SU-DHL-6 (cell line): Measurements from ENCODE around the gene OR10AG1.

Experiments
- EZH2phosphoT487 ChIP-seq: fragments of 200-600 bp; sonication (generic), shearing (Covaris generic); conservative IDR thresholded peaks from 2 replicates; pipeline ENCODE4 v1.6.1; 2018; ENCODE audit warnings: mild to moderate bottlenecking, antibody characterized with exemption, low read length, moderate library complexity, mixed read lengths
- TF ChIP-seq, protein P1 (sequence below): fragments of 200-600 bp; sonication (generic); IDR thresholded peaks from one replicate; pipeline ENCODE4 v1.5.1; 2017; ENCODE audit warnings: antibody characterized with exemption, mild to moderate bottlenecking, low read length, moderate library complexity; ENCODE audit not compliant: insufficient read depth, poor library complexity, severe bottlenecking

DNA sequence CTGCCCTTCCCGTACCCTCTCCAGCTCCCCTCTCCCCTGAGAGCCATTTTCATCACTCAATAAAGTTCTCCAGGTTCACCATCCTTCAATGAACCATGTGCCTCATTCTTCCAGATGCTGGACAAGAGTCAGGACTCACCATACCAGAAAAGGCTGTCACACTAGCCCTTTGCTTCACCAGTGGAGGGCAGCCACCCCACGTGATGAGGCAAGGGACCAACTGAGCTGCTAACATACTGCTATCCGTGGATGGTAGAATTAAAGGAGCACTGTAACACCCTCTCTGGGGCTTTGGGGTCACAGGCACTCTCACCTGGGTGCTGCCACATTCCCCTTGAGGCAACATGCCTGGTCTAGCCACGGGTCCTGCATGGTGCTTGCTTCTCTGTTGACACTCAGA, 20.4 kb downstream of the OR10AG1 start:
- TF ChIP-seq, protein P1, sequence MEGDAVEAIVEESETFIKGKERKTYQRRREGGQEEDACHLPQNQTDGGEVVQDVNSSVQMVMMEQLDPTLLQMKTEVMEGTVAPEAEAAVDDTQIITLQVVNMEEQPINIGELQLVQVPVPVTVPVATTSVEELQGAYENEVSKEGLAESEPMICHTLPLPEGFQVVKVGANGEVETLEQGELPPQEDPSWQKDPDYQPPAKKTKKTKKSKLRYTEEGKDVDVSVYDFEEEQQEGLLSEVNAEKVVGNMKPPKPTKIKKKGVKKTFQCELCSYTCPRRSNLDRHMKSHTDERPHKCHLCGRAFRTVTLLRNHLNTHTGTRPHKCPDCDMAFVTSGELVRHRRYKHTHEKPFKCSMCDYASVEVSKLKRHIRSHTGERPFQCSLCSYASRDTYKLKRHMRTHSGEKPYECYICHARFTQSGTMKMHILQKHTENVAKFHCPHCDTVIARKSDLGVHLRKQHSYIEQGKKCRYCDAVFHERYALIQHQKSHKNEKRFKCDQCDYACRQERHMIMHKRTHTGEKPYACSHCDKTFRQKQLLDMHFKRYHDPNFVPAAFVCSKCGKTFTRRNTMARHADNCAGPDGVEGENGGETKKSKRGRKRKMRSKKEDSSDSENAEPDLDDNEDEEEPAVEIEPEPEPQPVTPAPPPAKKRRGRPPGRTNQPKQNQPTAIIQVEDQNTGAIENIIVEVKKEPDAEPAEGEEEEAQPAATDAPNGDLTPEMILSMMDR = no peak
- TF ChIP-seq EZH2phosphoT487 = no peak
